Activated T-cell treated with anti-CD3 and anti-CD28 coated beads, Interleukin-2, amount 50 U/mL, for 4 hours (primary cell): ENCODE measurements around the gene POLR3H. TPM values are rescaled to one million over a fixed set of nuclear protein-coding genes. Genes with fewer than 3 reads are reported as not detected.

Source experiments
- ATAC-seq, 2 donors: fragments of 200-7000 bp; cut with Tn5 transposase; one replicate each; pipeline ENCODE4 v1.10.0; 2021
- DNase-seq: peaks from one replicate; pipeline ENCODE4 v3.0.0-alpha.2; 2020
- H3K27me3 Mint-ChIP-seq: one replicate; pipeline ENCODE4 v1.8.0; 2021; ENCODE audit warnings: low read depth, mixed read lengths
- H3K36me3 Mint-ChIP-seq: one replicate; pipeline ENCODE4 v1.8.0; 2022; ENCODE audit warnings: mixed read lengths; ENCODE audit not compliant: insufficient read depth
- H3K4me1 Mint-ChIP-seq: one replicate; pipeline ENCODE4 v1.8.0; 2021; ENCODE audit warnings: low read depth, mixed read lengths
- H3K4me3 Mint-ChIP-seq: one replicate; pipeline ENCODE4 v1.8.0; 2021; ENCODE audit warnings: mild to moderate bottlenecking, moderate library complexity, mixed read lengths
- H3K9me3 Mint-ChIP-seq: one replicate; pipeline ENCODE4 v1.8.0; 2021; ENCODE audit warnings: mixed read lengths
- total RNA-seq, 3 donors: library from RNA; stranded (reverse); gene quantifications; one replicate each; pipeline ENCODE4 v1.2.1, GENCODE V29; 2021

The POLR3H gene
- total RNA-seq, 3 donors from 2014 or later, result 108 to 140 (median 109) TPM

- H3K4me1 Mint-ChIP-seq, result peaks cover 15% of the 10 kb centered on the region
- H3K9me3 Mint-ChIP-seq, result no peaks in the 10 kb centered on the region
- ATAC-seq, result no peak
- no peak for DNase-seq
- no peak overlapping the region for H3K4me3 Mint-ChIP-seq
- no peaks in the 10 kb centered on the region for H3K27me3 Mint-ChIP-seq
- H3K36me3 Mint-ChIP-seq, result peaks cover 2% of the 10 kb centered on the region
Measured at GRCh38 chr22:41523464-41524221, 20.6 kb downstream of the POLR3H start.

- Mint-ChIP-seq H3K36me3 (no peaks in the 10 kb centered on the region), H3K4me3 (no peak overlapping the region), H3K9me3 (no peaks in the 10 kb centered on the region), H3K27me3 (no peaks in the 10 kb centered on the region), H3K4me1 (peaks cover 15% of the 10 kb centered on the region)
- ATAC-seq, result no peak
- DNase-seq, result no peak
Measured at GRCh38 chr22:41522813-41523212, 21.5 kb downstream of the POLR3H start.

- no peak for DNase-seq
- peaks cover 16% of the 10 kb centered on the region for H3K4me1 Mint-ChIP-seq
- no peaks in the 10 kb centered on the region for H3K9me3 Mint-ChIP-seq
- H3K27me3 Mint-ChIP-seq, result no peaks in the 10 kb centered on the region
- H3K4me3 Mint-ChIP-seq, result no peak overlapping the region
- no peak for ATAC-seq
- peaks cover 4% of the 10 kb centered on the region for H3K36me3 Mint-ChIP-seq
Measured at GRCh38 chr22:41521126-41521525, 23.1 kb downstream of the POLR3H start.

- DNase-seq, result no peak
- Mint-ChIP-seq H3K36me3 (peaks cover 15% of the 10 kb centered on the region), H3K27me3 (no peaks in the 10 kb centered on the region), H3K4me3 (no peak overlapping the region), H3K9me3 (no peaks in the 10 kb centered on the region), H3K4me1 (peaks cover 5% of the 10 kb centered on the region)
- no peak for ATAC-seq
Measured at GRCh38 chr22:41518048-41518347, 26.3 kb downstream of the POLR3H start.

GRCh38 chr22:41517172-41518047 lies 26.9 kb downstream of the POLR3H start:
- no peak overlapping the region for H3K4me3 Mint-ChIP-seq
- no peaks in the 10 kb centered on the region for H3K9me3 Mint-ChIP-seq
- DNase-seq, result peak; percentile 37
- peaks cover 15% of the 10 kb centered on the region for H3K36me3 Mint-ChIP-seq
- H3K27me3 Mint-ChIP-seq, result no peaks in the 10 kb centered on the region
- ATAC-seq, result peak; percentile 80 to 82
- H3K4me1 Mint-ChIP-seq, result peaks cover 2% of the 10 kb centered on the region

- DNase-seq (no peak), ATAC-seq (no peak)
- H3K9me3 Mint-ChIP-seq, result no peaks in the 10 kb centered on the region
- H3K4me3 Mint-ChIP-seq, result no peak overlapping the region
- H3K36me3 Mint-ChIP-seq, result peaks cover 18% of the 10 kb centered on the region
- H3K27me3 Mint-ChIP-seq, result no peaks in the 10 kb centered on the region
- peaks cover 2% of the 10 kb centered on the region for H3K4me1 Mint-ChIP-seq
Measured at GRCh38 chr22:41516462-41516861, 27.8 kb downstream of the POLR3H start.

- Mint-ChIP-seq H3K36me3 (peaks cover 24% of the 10 kb centered on the region), H3K27me3 (no peaks in the 10 kb centered on the region), H3K4me1 (peaks cover 2% of the 10 kb centered on the region), H3K4me3 (no peak overlapping the region), H3K9me3 (no peaks in the 10 kb centered on the region)
- DNase-seq, result no peak
- no peak for ATAC-seq
Measured at GRCh38 chr22:41513391-41513790, 30.9 kb downstream of the POLR3H start.

GRCh38 chr22:41512421-41513194 lies 31.7 kb downstream of the POLR3H start:
- peaks cover 27% of the 10 kb centered on the region for H3K36me3 Mint-ChIP-seq

GRCh38 chr22:41511521-41511968 lies 32.7 kb downstream of the POLR3H start:
- Mint-ChIP-seq H3K36me3 (peaks cover 28% of the 10 kb centered on the region), H3K4me1 (no peaks in the 10 kb centered on the region), H3K9me3 (no peaks in the 10 kb centered on the region), H3K4me3 (no peak overlapping the region), H3K27me3 (no peaks in the 10 kb centered on the region)
- DNase-seq, result no peak
- no peak for ATAC-seq

More at GRCh38 chr22:41512421-41513194, 31.7 kb downstream of the POLR3H start:
- DNase-seq, result no peak
- Mint-ChIP-seq H3K9me3 (no peaks in the 10 kb centered on the region), H3K4me1 (peaks cover 2% of the 10 kb centered on the region), H3K4me3 (no peak overlapping the region), H3K27me3 (no peaks in the 10 kb centered on the region)
- ATAC-seq, result no peak

- H3K27me3 Mint-ChIP-seq, result no peaks in the 10 kb centered on the region
- H3K36me3 Mint-ChIP-seq, result peaks cover 28% of the 10 kb centered on the region
- ATAC-seq (no peak), DNase-seq (no peak)
- no peaks in the 10 kb centered on the region for H3K9me3 Mint-ChIP-seq
- no peak overlapping the region for H3K4me3 Mint-ChIP-seq
- H3K4me1 Mint-ChIP-seq, result no peaks in the 10 kb centered on the region
Measured at GRCh38 chr22:41508770-41509170, 35.5 kb downstream of the POLR3H start.

GRCh38 chr22:41507330-41508063 lies 36.8 kb downstream of the POLR3H start:
- Mint-ChIP-seq H3K9me3 (no peaks in the 10 kb centered on the region), H3K36me3 (peaks cover 23% of the 10 kb centered on the region), H3K27me3 (no peaks in the 10 kb centered on the region), H3K4me3 (no peak overlapping the region), H3K4me1 (no peaks in the 10 kb centered on the region)
- no peak for ATAC-seq
- no peak for DNase-seq

GRCh38 chr22:41505511-41506220 lies 38.6 kb downstream of the POLR3H start:
- no peak for DNase-seq
- H3K9me3 Mint-ChIP-seq, result no peaks in the 10 kb centered on the region
- no peak overlapping the region for H3K4me3 Mint-ChIP-seq
- peaks cover 20% of the 10 kb centered on the region for H3K36me3 Mint-ChIP-seq
- H3K27me3 Mint-ChIP-seq, result no peaks in the 10 kb centered on the region
- no peak for ATAC-seq
- no peaks in the 10 kb centered on the region for H3K4me1 Mint-ChIP-seq

- no peaks in the 10 kb centered on the region for H3K4me1 Mint-ChIP-seq
Measured at GRCh38 chr22:41504816-41505215, 39.5 kb downstream of the POLR3H start.

More at GRCh38 chr22:41504816-41505215, 39.5 kb downstream of the POLR3H start:
- Mint-ChIP-seq H3K36me3 (peaks cover 23% of the 10 kb centered on the region), H3K9me3 (no peaks in the 10 kb centered on the region), H3K27me3 (no peaks in the 10 kb centered on the region), H3K4me3 (no peak overlapping the region)
- ATAC-seq, result no peak
- DNase-seq, result no peak
